Measurements from ENCODE around the gene C20orf96. TPM values are rescaled to one million over a fixed set of nuclear protein-coding genes. Genes with fewer than 3 reads are reported as not detected.
A peak's percentile ranks its signal among the peaks of the same experiment; 100 is the strongest.

Gene C20orf96
- total RNA-seq, 2 donors from 2014 or later: 5.5 to 7.2 TPM

DNA sequence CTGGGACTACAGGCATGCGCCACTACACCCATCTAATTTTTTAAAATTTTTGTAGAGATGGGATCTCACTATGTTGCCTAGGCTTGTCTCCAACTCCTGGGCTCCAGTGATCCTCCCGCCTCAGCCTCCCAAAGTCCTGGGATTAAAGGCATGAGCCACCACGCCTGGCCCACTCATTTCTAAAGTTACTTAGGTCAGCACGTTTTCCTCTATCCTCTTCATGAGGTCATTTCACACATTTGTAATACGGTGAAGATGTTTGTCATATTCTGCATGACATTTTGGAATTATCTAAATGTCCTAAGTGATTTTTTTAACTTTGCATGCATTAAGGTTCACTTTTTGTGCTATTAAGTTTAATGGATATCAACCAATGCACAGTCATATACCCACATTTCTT, 22.9 kb upstream of the C20orf96 start:
- ATAC-seq (no peak), DNase-seq (no peak)
- intact Hi-C loops (cut with DNase I): no loop called here

DNA sequence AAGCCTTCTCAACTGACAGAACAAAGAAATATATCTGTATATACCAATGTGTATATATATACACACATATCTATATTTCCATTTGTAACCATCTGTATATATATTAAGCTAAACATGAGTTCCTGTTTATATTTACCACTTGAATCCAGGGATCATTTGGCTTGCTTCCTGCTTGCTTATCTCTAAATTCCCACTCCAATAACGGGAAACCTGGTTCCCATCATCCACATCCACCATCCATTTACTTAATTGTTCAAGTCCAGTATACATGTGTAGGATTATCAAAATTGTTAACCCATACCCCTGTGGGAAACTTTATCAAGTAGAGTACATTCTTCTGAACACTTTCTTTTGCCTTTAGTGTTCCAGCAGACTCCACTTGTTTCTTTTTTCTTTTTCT, 22.3 kb upstream of the C20orf96 start:
- intact Hi-C loops (cut with DNase I): no loop called here

GRCh38 chr20:312067-312466, 21.5 kb upstream of the C20orf96 start:
- intact Hi-C loops (cut with DNase I): no loop called here
- ATAC-seq (no peak), DNase-seq (no peak)

More for the DNA sequence above, 22.3 kb upstream of the C20orf96 start:
- ATAC-seq (no peak), DNase-seq (no peak)

DNA sequence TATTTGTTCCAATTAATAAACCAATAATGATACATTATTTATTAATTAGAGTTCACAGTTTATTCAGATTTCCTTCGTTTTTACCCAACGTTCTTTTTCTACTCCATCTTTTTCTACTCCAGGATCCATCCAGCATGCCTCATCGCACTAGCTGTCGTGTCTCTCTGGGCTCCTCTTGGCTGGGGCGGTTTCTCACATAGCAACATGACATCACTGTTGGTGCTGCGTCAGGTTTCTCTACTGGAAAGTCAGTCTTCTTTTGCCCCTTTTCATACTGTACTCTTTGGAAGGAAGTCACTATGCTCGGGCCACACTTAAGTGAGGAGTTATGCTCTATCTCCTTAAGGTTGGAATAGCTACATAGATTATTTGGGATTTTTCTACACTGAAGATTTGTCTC, 21.1 kb upstream of the C20orf96 start:
- intact Hi-C loops (cut with DNase I): no loop called here
- DNase-seq (no peak), ATAC-seq (no peak)

GRCh38 chr20:310645-311044, 20.1 kb upstream of the C20orf96 start:
- DNase-seq (no peak), ATAC-seq (no peak)
- intact Hi-C loops (cut with DNase I): loop anchor here in 1 of 2 donors (1.0 kb wide), 1 partner anchor 13 kb away; no protein-coding TSS in a partner anchor

GRCh38 chr20:309841-310644, 19.5 kb upstream of the C20orf96 start:
- ATAC-seq (peak; percentile 100), DNase-seq (peak; percentile 99)
- intact Hi-C loops (cut with DNase I): loop anchor here in 1 of 2 donors (1.0 kb wide), 1 partner anchor 13 kb away; no protein-coding TSS in a partner anchor

- intact Hi-C loops (cut with DNase I): no loop called here
- ATAC-seq: peak in 1 of 2 donors; percentile 31
Measured at GRCh38 chr20:309306-309840, 18.8 kb upstream of the C20orf96 start.

GRCh38 chr20:308427-309038, 18.0 kb upstream of the C20orf96 start:
- DNase-seq (no peak), ATAC-seq (no peak)
- intact Hi-C loops (cut with DNase I): no loop called here

More at GRCh38 chr20:309306-309840, 18.8 kb upstream of the C20orf96 start:
- DNase-seq: no peak

DNA sequence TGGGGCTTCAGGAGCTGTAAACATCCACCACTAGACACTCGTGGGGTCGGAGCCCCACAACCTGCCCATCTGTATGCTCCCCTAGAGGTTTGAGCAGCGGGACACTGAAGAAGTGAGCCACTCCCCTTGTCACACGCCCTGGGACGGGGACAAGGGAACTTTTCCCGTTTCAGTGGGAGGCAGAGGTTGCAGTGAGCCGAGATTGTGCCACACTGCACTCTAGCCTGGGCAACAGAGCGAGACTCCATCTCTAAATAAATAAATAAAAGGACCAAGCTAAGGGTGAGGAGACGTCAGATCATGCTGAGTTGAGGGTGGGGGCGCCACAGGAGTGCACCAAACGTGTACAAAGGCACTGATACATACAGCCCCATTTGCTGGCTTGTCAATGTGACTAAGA, 15.2 kb upstream of the C20orf96 start:
- ATAC-seq (no peak), DNase-seq (no peak)
- intact Hi-C loops (cut with DNase I): no loop called here

DNA sequence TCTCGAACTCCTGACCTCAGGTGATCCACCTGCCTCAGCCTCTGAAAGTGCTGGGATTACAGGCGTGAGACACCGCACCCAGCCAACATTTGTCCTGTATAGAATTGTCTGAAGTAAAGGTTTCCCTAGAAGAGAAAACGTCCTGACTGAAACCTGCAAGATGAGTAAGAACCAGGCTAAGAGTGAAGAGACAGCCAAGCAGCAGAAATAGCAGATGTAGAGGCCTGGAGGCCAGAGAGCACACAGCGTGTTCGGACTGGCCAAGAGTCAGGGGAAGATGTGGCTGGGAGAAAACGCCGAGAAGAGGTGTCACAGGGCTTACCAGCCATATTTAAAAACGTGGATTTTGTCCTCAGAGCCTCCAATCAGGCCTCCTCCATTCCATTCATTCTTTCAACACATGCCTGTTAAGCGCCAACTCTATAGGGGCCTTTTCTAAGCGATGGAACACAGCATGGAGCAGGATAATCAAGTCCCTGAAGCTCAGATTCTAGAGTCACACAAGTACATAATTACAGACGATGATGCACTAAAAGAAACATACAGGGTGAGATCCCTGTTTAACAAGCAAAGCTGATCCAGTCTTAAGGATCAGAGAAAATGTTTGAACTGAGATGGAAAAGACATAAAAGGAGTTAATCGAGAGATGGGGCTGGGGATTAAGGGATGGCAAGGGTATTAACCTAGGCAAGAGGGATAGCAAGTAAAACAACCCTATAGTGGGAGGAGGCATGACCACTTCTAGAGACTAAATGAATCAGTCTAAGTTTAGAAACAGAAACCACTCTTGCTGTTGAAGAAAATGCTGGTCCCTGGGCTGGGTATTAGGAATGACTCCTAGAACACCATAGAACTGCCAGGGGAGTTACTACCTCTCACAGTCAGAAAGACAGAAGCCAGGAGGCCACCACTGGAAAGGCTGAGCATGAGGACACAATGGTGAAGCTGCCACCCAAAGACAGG, 11.6 kb upstream of the C20orf96 start:
- intact Hi-C loops (cut with DNase I): no loop called here
- ATAC-seq (no peak), DNase-seq (no peak)

GRCh38 chr20:300345-300990, 9.9 kb upstream of the C20orf96 start:
- intact Hi-C loops (cut with DNase I): no loop called here
- ATAC-seq (no peak), DNase-seq (no peak)

- DNase-seq: no peak
- ATAC-seq: no peak
- intact Hi-C loops (cut with DNase I): loop anchor here in 1 of 2 donors (2.0 kb wide), 1 partner anchor 24 kb away; no protein-coding TSS in a partner anchor
Measured at GRCh38 chr20:298776-299391, 8.3 kb upstream of the C20orf96 start.

DNA sequence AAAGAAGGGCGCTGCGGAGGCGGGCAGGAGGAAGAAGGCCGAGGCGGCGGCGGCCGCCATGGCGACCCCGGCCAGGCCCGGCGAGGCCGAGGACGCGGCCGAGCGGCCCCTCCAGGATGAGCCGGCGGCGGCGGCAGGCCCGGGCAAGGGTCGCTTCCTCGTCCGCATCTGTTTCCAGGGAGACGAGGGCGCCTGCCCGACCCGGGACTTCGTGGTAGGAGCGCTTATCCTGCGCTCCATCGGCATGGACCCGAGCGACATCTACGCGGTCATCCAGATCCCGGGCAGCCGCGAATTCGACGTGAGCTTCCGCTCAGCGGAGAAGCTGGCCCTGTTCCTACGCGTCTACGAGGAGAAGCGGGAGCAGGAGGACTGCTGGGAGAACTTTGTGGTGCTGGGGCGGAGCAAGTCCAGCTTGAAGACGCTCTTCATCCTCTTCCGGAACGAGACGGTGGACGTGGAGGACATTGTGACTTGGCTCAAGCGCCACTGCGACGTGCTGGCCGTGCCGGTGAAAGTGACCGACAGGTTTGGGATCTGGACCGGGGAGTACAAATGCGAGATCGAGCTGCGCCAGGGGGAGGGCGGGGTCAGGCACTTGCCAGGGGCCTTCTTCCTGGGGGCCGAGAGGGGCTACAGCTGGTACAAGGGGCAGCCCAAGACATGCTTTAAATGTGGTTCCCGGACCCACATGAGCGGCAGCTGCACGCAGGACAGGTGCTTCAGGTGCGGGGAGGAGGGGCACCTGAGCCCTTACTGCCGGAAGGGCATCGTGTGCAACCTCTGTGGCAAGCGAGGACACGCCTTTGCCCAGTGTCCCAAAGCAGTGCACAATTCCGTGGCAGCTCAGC, 7.6 kb upstream of the C20orf96 start:
- intact Hi-C loops (cut with DNase I): loop anchor here in 1 of 2 donors (2.0 kb wide), 1 partner anchor 25 kb away; no protein-coding TSS in a partner anchor
- DNase-seq: peak; percentile 78
- peak; percentile 62 to 63 for ATAC-seq

- peak; percentile 95 for ATAC-seq
- peak; percentile 91 for DNase-seq
- intact Hi-C loops (cut with DNase I): no loop called here
Measured at GRCh38 chr20:297098-297924, 6.8 kb upstream of the C20orf96 start, which contains the start of gene ZCCHC3. Gene ZCCHC3 (plus strand): TSS chr20:297570. CDS start chr20:297587, 17 bp downstream.

DNA sequence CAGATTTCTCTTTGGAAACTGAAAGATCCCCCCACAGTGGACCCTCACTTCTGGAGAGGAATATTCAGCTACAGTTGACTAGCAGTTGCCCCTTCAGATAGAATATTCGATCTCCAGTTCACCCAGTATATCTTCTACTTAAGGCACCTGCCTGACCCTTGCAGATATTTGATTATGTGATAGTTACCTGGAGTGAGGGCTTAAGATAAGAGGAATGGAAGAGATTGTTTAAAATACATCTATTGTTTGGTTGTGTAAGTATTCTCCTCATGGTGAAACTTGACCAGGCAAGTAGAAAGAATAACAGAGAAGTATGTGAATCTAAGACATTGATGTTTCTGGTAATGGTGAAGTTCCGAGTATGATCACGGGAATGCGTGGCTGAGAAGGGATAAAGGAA, 5.3 kb upstream of the C20orf96 start:
- no peak for ATAC-seq
- intact Hi-C loops (cut with DNase I): no loop called here
- no peak for DNase-seq

DNA sequence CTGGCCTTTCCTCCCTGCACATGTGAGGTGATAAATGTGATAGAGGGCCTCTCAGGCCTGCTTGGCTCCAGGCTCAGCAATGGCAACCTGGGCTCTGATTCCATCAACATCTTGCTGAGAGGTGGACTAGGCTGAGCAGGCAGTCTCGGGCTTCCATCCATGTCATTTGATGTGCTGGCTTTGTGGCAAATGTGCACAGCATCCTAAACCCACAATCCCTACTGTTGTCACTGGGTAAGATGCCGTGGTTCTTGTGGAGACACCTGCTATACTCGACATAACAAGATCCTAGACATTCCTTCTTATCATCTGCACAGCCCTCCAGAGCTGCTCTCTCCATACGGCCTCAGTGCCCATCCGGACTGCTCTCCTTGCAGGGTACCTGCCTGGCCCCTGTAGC, 4.1 kb upstream of the C20orf96 start:
- DNase-seq: no peak
- ATAC-seq: no peak
- intact Hi-C loops (cut with DNase I): no loop called here
